Neuronal stem cell (in vitro differentiated cells): ENCODE data around the gene BRSK2.
A peak's percentile ranks its signal among the peaks of the same experiment; 100 is the strongest.
"Not testable (repeated sequence)": the region's sequence is repeated elsewhere in the genome, so short reads cannot be mapped to it uniquely, and the experiment has no call there.

Experiments
- DNase-seq: peaks from one replicate; pipeline ENCODE4 v3.0.0-alpha.2; 2013; ENCODE audit warnings: low spot score
- H2AFZ ChIP-seq: one replicate; pipeline ENCODE4 v1.6.1; 2013; ENCODE audit warnings: mild to moderate bottlenecking, low read length, inconsistent platforms
- H2AK5ac ChIP-seq: 2 replicates; pipeline ENCODE4 v1.6.1; 2013; ENCODE audit warnings: low read depth, mild to moderate bottlenecking, inconsistent platforms, low read length, moderate library complexity, mixed read lengths
- H2BK120ac ChIP-seq: 2 replicates; pipeline ENCODE4 v1.6.1; 2013; ENCODE audit warnings: low read depth, mild to moderate bottlenecking, inconsistent platforms, low read length, moderate library complexity, mixed read lengths
- H2BK12ac ChIP-seq: one replicate; pipeline ENCODE4 v1.6.1; 2013; ENCODE audit warnings: low read length, inconsistent platforms
- H2BK15ac ChIP-seq: 2 replicates; pipeline ENCODE4 v1.6.1; 2013; ENCODE audit warnings: mild to moderate bottlenecking, low read length, inconsistent platforms, mixed read lengths
- H2BK5ac ChIP-seq: one replicate; pipeline ENCODE4 v1.6.1; 2013; ENCODE audit warnings: inconsistent platforms, mild to moderate bottlenecking, low read length, moderate library complexity
- H3K14ac ChIP-seq: one replicate; pipeline ENCODE4 v1.6.1; 2013; ENCODE audit warnings: low read length, inconsistent platforms
- H3K18ac ChIP-seq: 2 replicates; pipeline ENCODE4 v1.6.1; 2013; ENCODE audit warnings: low read length, inconsistent platforms
- H3K23ac ChIP-seq: 2 replicates; pipeline ENCODE4 v1.6.1; 2013; ENCODE audit warnings: low read depth, mild to moderate bottlenecking, mixed read lengths, low read length, inconsistent platforms; ENCODE audit not compliant: poor library complexity
- H3K27ac ChIP-seq: replicated peaks from 3 replicates; pipeline ENCODE4 v1.5.1; 2013; ENCODE audit warnings: low read length, inconsistent platforms
- H3K27me3 ChIP-seq, 3 experiments: 2 replicates each; pipeline ENCODE4 v1.6.1; 2013; ENCODE audit warnings: low read length in 3 of 3, mild to moderate bottlenecking in 2 of 3, inconsistent platforms in 1 of 3, low read depth in 1 of 3, mixed read lengths in 1 of 3, moderate library complexity in 1 of 3; ENCODE audit not compliant: control insufficient read depth in 3 of 3, insufficient read depth in 3 of 3
- H3K36me3 ChIP-seq, 2 donors: replicated peaks in 1 of 2; 2 replicates each; pipeline ENCODE4 v1.6.1; 2013; ENCODE audit warnings: low read length in 2 of 2; ENCODE audit not compliant: control insufficient read depth in 2 of 2, insufficient read depth in 2 of 2
- H3K4ac ChIP-seq: 2 replicates; pipeline ENCODE4 v1.6.1; 2013; ENCODE audit warnings: inconsistent platforms, mild to moderate bottlenecking, low read length, moderate library complexity
- H3K4me1 ChIP-seq, 2 donors: 1 replicate in 1 of 2; 2 replicates in 1 of 2; pipeline ENCODE4 v1.6.1; 2013; ENCODE audit warnings: low read length in 2 of 2, low read depth in 1 of 2; ENCODE audit not compliant: control insufficient read depth in 2 of 2, insufficient read depth in 1 of 2
- H3K4me2 ChIP-seq: one replicate; pipeline ENCODE4 v1.6.1; 2013; ENCODE audit warnings: mild to moderate bottlenecking, low read length, inconsistent platforms; ENCODE audit not compliant: insufficient read depth, poor library complexity, severe bottlenecking
- H3K4me3 ChIP-seq, 2 donors: 2 replicates each; pipeline ENCODE4 v1.5.1; 2013; ENCODE audit warnings: low read length in 2 of 2, mild to moderate bottlenecking in 2 of 2, inconsistent platforms in 1 of 2, moderate library complexity in 1 of 2
- H3K79me1 ChIP-seq: one replicate; pipeline ENCODE4 v1.6.1; 2013; ENCODE audit warnings: low read depth, mild to moderate bottlenecking, inconsistent platforms, low read length, moderate library complexity
- H3K9ac ChIP-seq: one replicate; pipeline ENCODE4 v1.6.1; 2013; ENCODE audit warnings: mild to moderate bottlenecking, low read depth, low read length, inconsistent platforms; ENCODE audit not compliant: poor library complexity
- H3K9me3 ChIP-seq, 2 donors: replicated peaks in 1 of 2; 2 replicates each; pipeline versions ENCODE3 to v1.6.1; 2013; ENCODE audit warnings: low read length in 2 of 2, mild to moderate bottlenecking in 2 of 2, inconsistent platforms in 1 of 2, low read depth in 1 of 2, mixed read lengths in 1 of 2, moderate library complexity in 1 of 2; ENCODE audit not compliant: control insufficient read depth in 2 of 2, insufficient read depth in 1 of 2
- H4K8ac ChIP-seq: one replicate; pipeline ENCODE4 v1.6.1; 2013; ENCODE audit warnings: low read depth, mild to moderate bottlenecking, inconsistent platforms, low read length, moderate library complexity
- H4K91ac ChIP-seq: one replicate; pipeline ENCODE4 v1.6.1; 2013; ENCODE audit warnings: low read length, low read depth, mild to moderate bottlenecking, inconsistent platforms; ENCODE audit not compliant: poor library complexity
- WGBS, 2 donors: extraction: QIAGEN DNeasy Blood & Tissue Kit; methylation state at CpG; one replicate each; pipeline ENCODE4 v1.1.7; 2013; ENCODE audit warnings: missing lambda C conversion rate in 2 of 2, mixed read lengths in 1 of 2; ENCODE audit not compliant: insufficient read length in 2 of 2, insufficient replicate concordance in 1 of 2; ENCODE audit errors: extremely low coverage in 2 of 2; 5-methylcytosine and 5-hydroxymethylcytosine counted together

The BRSK2 gene

GRCh38 chr11:1423406-1423805, 33.7 kb downstream of the BRSK2 start:
- H2AFZ ChIP-seq, H3K4ac ChIP-seq, H2BK5ac ChIP-seq, H3K9ac ChIP-seq, H2AK5ac ChIP-seq, H3K27ac ChIP-seq, H4K8ac ChIP-seq, H3K36me3 ChIP-seq, H3K4me3 ChIP-seq, H3K4me1 ChIP-seq, H3K18ac ChIP-seq, H2BK15ac ChIP-seq, H2BK12ac ChIP-seq, H3K23ac ChIP-seq, H3K27me3 ChIP-seq, H3K14ac ChIP-seq, H2BK120ac ChIP-seq, H3K4me2 ChIP-seq, DNase-seq, H4K91ac ChIP-seq: not testable (repeated sequence)
- no CpG with 5 or more reads among the region's 22 CpGs for WGBS, 2 donors
- Histone ChIP-seq H3K79me1 (peaks cover 47% of the 10 kb centered on the region), H3K9me3 (peaks cover 6 to 12% of the 10 kb centered on the region in 2 donors)

DNA sequence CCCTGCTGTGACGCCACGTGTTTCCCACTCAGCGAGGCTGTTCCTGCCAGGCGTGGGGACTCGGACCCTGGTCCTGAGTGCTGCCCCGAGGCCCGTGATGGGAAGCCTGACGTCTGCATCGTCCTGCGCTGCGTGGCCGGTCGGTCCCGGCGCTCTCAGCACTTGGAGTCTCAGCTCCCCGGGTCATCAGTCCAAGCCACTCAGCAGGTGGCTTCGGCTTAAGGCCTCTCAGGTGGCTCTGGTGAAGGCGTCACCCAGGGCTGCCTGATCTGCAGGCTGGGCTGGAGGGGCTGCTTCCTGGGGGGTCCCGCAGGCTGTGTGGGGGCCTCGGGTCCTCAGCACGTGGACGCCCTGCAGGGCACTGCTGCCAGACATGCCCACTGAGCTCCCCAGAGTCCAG, 35.3 kb downstream of the BRSK2 start:
- Histone ChIP-seq H3K4me2 (no peak overlapping the region), H3K27ac (no peak overlapping the region)

GRCh38 chr11:1425439-1425838, 35.7 kb downstream of the BRSK2 start:
- Histone ChIP-seq H3K36me3 (no peaks in the 10 kb centered on the region), H3K4me3 (no peak overlapping the region), H3K18ac (peak overlapping the region; percentile 17), H3K9me3 (peaks cover 0 to 6% of the 10 kb centered on the region in 2 donors), H3K9ac (no peak overlapping the region), H3K4me1 (peaks cover 0 to 4% of the 10 kb centered on the region in 2 donors), H4K91ac (no peak overlapping the region), H3K23ac (peak overlapping the region; percentile 43), H3K27me3 (no peaks in the 10 kb centered on the region), H3K4ac (no peak overlapping the region), H2BK15ac (no peak overlapping the region), H2BK5ac (no peak overlapping the region), H2BK12ac (no peak overlapping the region), H3K27ac (no peak overlapping the region), H2AK5ac (peak overlapping the region; percentile 13), H4K8ac (no peak overlapping the region), H3K79me1 (peaks cover 50% of the 10 kb centered on the region), H2BK120ac (no peak overlapping the region), H2AFZ (no peak overlapping the region), H3K4me2 (no peak overlapping the region), H3K14ac (no peak overlapping the region)
- no CpG with 5 or more reads among the region's 17 CpGs for WGBS, 2 donors
- DNase-seq, result no peak

More for the DNA sequence above, 35.3 kb downstream of the BRSK2 start:
- Histone ChIP-seq H2AK5ac (peak overlapping the region; percentile 13), H3K27me3 (no peaks in the 10 kb centered on the region), H4K91ac (no peak overlapping the region), H3K36me3 (no peaks in the 10 kb centered on the region), H3K4ac (no peak overlapping the region), H2BK15ac (no peak overlapping the region), H3K23ac (peak overlapping the region; percentile 43), H2AFZ (no peak overlapping the region), H3K79me1 (peaks cover 52% of the 10 kb centered on the region), H2BK120ac (no peak overlapping the region), H3K18ac (no peak overlapping the region), H3K9ac (no peak overlapping the region), H3K14ac (peak overlapping the region; percentile 4), H3K4me1 (peaks cover 0 to 4% of the 10 kb centered on the region in 2 donors), H4K8ac (no peak overlapping the region), H3K4me3 (no peak overlapping the region), H2BK12ac (no peak overlapping the region), H3K9me3 (peaks cover under 1 to 8% of the 10 kb centered on the region in 2 donors), H2BK5ac (peak overlapping the region; percentile 24)
- DNase-seq, result no peak
- no CpG with 5 or more reads among the region's 22 CpGs for WGBS, 2 donors

DNA sequence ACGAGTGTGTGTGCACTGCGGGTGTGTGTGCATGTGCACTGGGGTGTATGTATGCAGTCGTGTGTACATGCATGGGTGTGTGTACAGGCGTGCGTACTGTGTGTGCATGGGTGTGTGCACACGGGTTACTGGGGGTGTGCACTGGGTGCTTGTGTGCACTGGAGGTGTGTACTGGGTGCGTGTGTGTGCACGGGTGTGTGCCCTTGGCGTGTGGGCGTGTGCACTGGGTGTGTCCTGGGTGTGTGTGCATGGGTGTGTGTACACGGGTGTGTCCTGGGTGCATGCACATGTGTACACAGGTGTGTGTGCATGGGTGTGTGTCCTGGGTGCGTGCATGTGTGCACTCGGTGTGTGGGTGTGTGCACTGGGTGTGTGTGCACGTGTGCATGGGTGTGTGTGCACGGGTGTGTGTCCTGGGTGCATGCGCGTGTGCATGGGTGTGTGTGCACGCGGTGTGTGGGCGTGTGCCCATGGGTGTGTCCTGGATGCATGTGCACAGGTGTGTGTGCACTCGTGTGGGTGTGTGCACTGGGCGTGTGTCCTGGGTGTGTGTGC, 39.1 kb downstream of the BRSK2 start:
- Histone ChIP-seq H3K14ac (peak overlapping the region; percentile 90), H3K27ac (no peak overlapping the region), H2AK5ac (no peak overlapping the region), H3K23ac (peak overlapping the region; percentile 97), H3K9ac (peak overlapping the region; percentile 70), H2BK15ac (no peak overlapping the region), H3K4me1 (peaks cover 0 to 4% of the 10 kb centered on the region in 2 donors), H3K36me3 (no peaks in the 10 kb centered on the region), H3K4me2 (no peak overlapping the region), H3K4ac (no peak overlapping the region), H4K91ac (peak overlapping the region; percentile 53), H3K27me3 (no peaks in the 10 kb centered on the region), H3K9me3 (peaks cover 0 to 6% of the 10 kb centered on the region in 2 donors), H2AFZ (no peak overlapping the region), H3K18ac (peak overlapping the region; percentile 76), H4K8ac (peak overlapping the region; percentile 17), H2BK12ac (peak overlapping the region; percentile 58), H2BK5ac (no peak overlapping the region), H2BK120ac (no peak overlapping the region), H3K4me3 (peak overlapping the region in 1 of 2 donors; percentile 70), H3K79me1 (peaks cover 31% of the 10 kb centered on the region)
- no peak for DNase-seq
- no CpG with 5 or more reads among the region's 22 CpGs for WGBS, 2 donors
